ENCODE measurements around the gene FBXO31. TPM values are rescaled to one million over a fixed set of nuclear protein-coding genes. Genes with fewer than 3 reads are reported as not detected.

Gene FBXO31
- total and polyA plus RNA-seq, 5 donors from 2014 or later, result 18.8 to 35.5 (median 27.8) TPM

- no peaks in the 10 kb centered on the region for H3K4me1 ChIP-seq (ENCODE audit: control insufficient read depth, insufficient read depth, low read length, poor library complexity, severe bottlenecking)
- DNase-seq (no peak), ATAC-seq (ENCODE audit: low read depth in 2 of 2) (no peak)
- H3K4me3 ChIP-seq (ENCODE audit: low read depth, low read length), result no peak overlapping the region
- peaks cover 0 to 7% (median 1%) of the 10 kb centered on the region in 4 donors for H3K4me1 Mint-ChIP-seq
- no peaks in the 10 kb centered on the region for H3K27me3 ChIP-seq (ENCODE audit: control insufficient read depth, insufficient read depth, low read length)
- peaks cover 41% of the 10 kb centered on the region for H3K36me3 ChIP-seq (ENCODE audit: control insufficient read depth, insufficient read depth, low read length)
- H3K4me3 Mint-ChIP-seq, result no peak overlapping the region
- no peaks in the 10 kb centered on the region for H3K27me3 Mint-ChIP-seq
- peak overlapping the region in 1 of 3 donors; percentile 67 for H3K27ac Mint-ChIP-seq
- peaks cover 23% of the 10 kb centered on the region for H3K36me3 Mint-ChIP-seq
- H3K9me3 Mint-ChIP-seq, result no peaks in the 10 kb centered on the region
- no peak overlapping the region for H3K27ac ChIP-seq (ENCODE audit: insufficient read depth, low read length, poor library complexity, severe bottlenecking)
- no peaks in the 10 kb centered on the region for H3K9me3 ChIP-seq (ENCODE audit: control insufficient read depth in 2 of 2, low read length in 2 of 2)
Measured at GRCh38 chr16:87334651-87335624, 48.6 kb downstream of the FBXO31 start.

GRCh38 chr16:87333581-87334331 lies 49.8 kb downstream of the FBXO31 start:
- no peaks in the 10 kb centered on the region for H3K27me3 ChIP-seq (ENCODE audit: control insufficient read depth, insufficient read depth, low read length)
- H3K9me3 ChIP-seq (ENCODE audit: control insufficient read depth in 2 of 2, low read length in 2 of 2), result no peaks in the 10 kb centered on the region
- Mint-ChIP-seq H3K9me3 (no peaks in the 10 kb centered on the region), H3K4me3 (no peak overlapping the region), H3K4me1 (peaks cover 0 to 6% (median 1%) of the 10 kb centered on the region in 4 donors), H3K27me3 (no peaks in the 10 kb centered on the region), H3K27ac (peak overlapping the region in 1 of 3 donors; percentile 11), H3K36me3 (peaks cover 17% of the 10 kb centered on the region)
- H3K27ac ChIP-seq (ENCODE audit: insufficient read depth, low read length, poor library complexity, severe bottlenecking), result no peak overlapping the region
- no peak overlapping the region for H3K4me3 ChIP-seq (ENCODE audit: low read depth, low read length)
- no peaks in the 10 kb centered on the region for H3K4me1 ChIP-seq (ENCODE audit: control insufficient read depth, insufficient read depth, low read length, poor library complexity, severe bottlenecking)
- peaks cover 45% of the 10 kb centered on the region for H3K36me3 ChIP-seq (ENCODE audit: control insufficient read depth, insufficient read depth, low read length)
- ATAC-seq (ENCODE audit: low read depth in 2 of 2), result no peak
- DNase-seq, result no peak

GRCh38 chr16:87333101-87333500 lies 50.5 kb downstream of the FBXO31 start:
- Histone ChIP-seq H3K9me3 (ENCODE audit: control insufficient read depth in 2 of 2, low read length in 2 of 2) (no peaks in the 10 kb centered on the region), H3K4me1 (ENCODE audit: control insufficient read depth, insufficient read depth, low read length, poor library complexity, severe bottlenecking) (no peaks in the 10 kb centered on the region), H3K36me3 (ENCODE audit: control insufficient read depth, insufficient read depth, low read length) (peaks cover 50% of the 10 kb centered on the region), H3K4me3 (ENCODE audit: low read depth, low read length) (no peak overlapping the region), H3K27ac (ENCODE audit: insufficient read depth, low read length, poor library complexity, severe bottlenecking) (no peak overlapping the region), H3K27me3 (ENCODE audit: control insufficient read depth, insufficient read depth, low read length) (no peaks in the 10 kb centered on the region)
- no peak for DNase-seq
- peaks cover 15% of the 10 kb centered on the region for H3K36me3 Mint-ChIP-seq
- no peak overlapping the region for H3K27ac Mint-ChIP-seq
- no peaks in the 10 kb centered on the region for H3K27me3 Mint-ChIP-seq
- ATAC-seq (ENCODE audit: low read depth in 2 of 2), result no peak
- no peak overlapping the region for H3K4me3 Mint-ChIP-seq
- H3K4me1 Mint-ChIP-seq, result peaks cover 0 to 5% (median 1%) of the 10 kb centered on the region in 4 donors
- H3K9me3 Mint-ChIP-seq, result no peaks in the 10 kb centered on the region

- no peak for ATAC-seq (ENCODE audit: low read depth in 2 of 2)
- no peaks in the 10 kb centered on the region for H3K27me3 Mint-ChIP-seq
- no peak overlapping the region for H3K4me3 ChIP-seq (ENCODE audit: low read depth, low read length)
- H3K9me3 Mint-ChIP-seq, result no peaks in the 10 kb centered on the region
- H3K36me3 Mint-ChIP-seq, result peaks cover 13% of the 10 kb centered on the region
- H3K9me3 ChIP-seq (ENCODE audit: control insufficient read depth in 2 of 2, low read length in 2 of 2), result no peaks in the 10 kb centered on the region
- no peaks in the 10 kb centered on the region for H3K4me1 ChIP-seq (ENCODE audit: control insufficient read depth, insufficient read depth, low read length, poor library complexity, severe bottlenecking)
- H3K36me3 ChIP-seq (ENCODE audit: control insufficient read depth, insufficient read depth, low read length), result peaks cover 54% of the 10 kb centered on the region
- no peak overlapping the region for H3K4me3 Mint-ChIP-seq
- peaks cover 0 to 1% (median under 1%) of the 10 kb centered on the region in 4 donors for H3K4me1 Mint-ChIP-seq
- no peak overlapping the region for H3K27ac ChIP-seq (ENCODE audit: insufficient read depth, low read length, poor library complexity, severe bottlenecking)
- H3K27ac Mint-ChIP-seq, result no peak overlapping the region
- no peak for DNase-seq
- H3K27me3 ChIP-seq (ENCODE audit: control insufficient read depth, insufficient read depth, low read length), result no peaks in the 10 kb centered on the region
Measured at GRCh38 chr16:87332150-87332549, 51.4 kb downstream of the FBXO31 start.

- Histone ChIP-seq H3K27ac (ENCODE audit: insufficient read depth, low read length, poor library complexity, severe bottlenecking) (no peak overlapping the region), H3K36me3 (ENCODE audit: control insufficient read depth, insufficient read depth, low read length) (peaks cover 54% of the 10 kb centered on the region), H3K4me1 (ENCODE audit: control insufficient read depth, insufficient read depth, low read length, poor library complexity, severe bottlenecking) (no peaks in the 10 kb centered on the region), H3K27me3 (ENCODE audit: control insufficient read depth, insufficient read depth, low read length) (no peaks in the 10 kb centered on the region), H3K4me3 (ENCODE audit: low read depth, low read length) (no peak overlapping the region), H3K9me3 (ENCODE audit: control insufficient read depth in 2 of 2, low read length in 2 of 2) (no peaks in the 10 kb centered on the region)
- no peak for ATAC-seq (ENCODE audit: low read depth in 2 of 2)
- Mint-ChIP-seq H3K4me3 (no peak overlapping the region), H3K36me3 (peaks cover 12% of the 10 kb centered on the region), H3K9me3 (no peaks in the 10 kb centered on the region), H3K27ac (peak overlapping the region in 1 of 3 donors; percentile 72), H3K4me1 (peaks cover 0 to 3% (median 0%) of the 10 kb centered on the region in 4 donors), H3K27me3 (no peaks in the 10 kb centered on the region)
- DNase-seq, result no peak
Measured at GRCh38 chr16:87331241-87331801, 52.3 kb downstream of the FBXO31 start.

- H3K4me3 Mint-ChIP-seq, result no peak overlapping the region
- no peak overlapping the region for H3K27ac ChIP-seq (ENCODE audit: insufficient read depth, low read length, poor library complexity, severe bottlenecking)
- ATAC-seq (ENCODE audit: low read depth in 2 of 2) (no peak), DNase-seq (no peak)
- peaks cover 0 to 3% (median 1%) of the 10 kb centered on the region in 4 donors for H3K4me1 Mint-ChIP-seq
- H3K36me3 ChIP-seq (ENCODE audit: control insufficient read depth, insufficient read depth, low read length), result peaks cover 51% of the 10 kb centered on the region
- no peaks in the 10 kb centered on the region for H3K4me1 ChIP-seq (ENCODE audit: control insufficient read depth, insufficient read depth, low read length, poor library complexity, severe bottlenecking)
- no peaks in the 10 kb centered on the region for H3K9me3 Mint-ChIP-seq
- H3K27ac Mint-ChIP-seq, result peak overlapping the region in 1 of 3 donors; percentile 72
- no peaks in the 10 kb centered on the region for H3K27me3 ChIP-seq (ENCODE audit: control insufficient read depth, insufficient read depth, low read length)
- H3K4me3 ChIP-seq (ENCODE audit: low read depth, low read length), result no peak overlapping the region
- H3K36me3 Mint-ChIP-seq, result peaks cover 12% of the 10 kb centered on the region
- H3K9me3 ChIP-seq (ENCODE audit: control insufficient read depth in 2 of 2, low read length in 2 of 2), result no peaks in the 10 kb centered on the region
- H3K27me3 Mint-ChIP-seq, result no peaks in the 10 kb centered on the region
Measured at GRCh38 chr16:87330646-87331045, 52.9 kb downstream of the FBXO31 start.

- H3K36me3 Mint-ChIP-seq, result peaks cover 12% of the 10 kb centered on the region
- H3K9me3 ChIP-seq (ENCODE audit: control insufficient read depth in 2 of 2, low read length in 2 of 2), result no peaks in the 10 kb centered on the region
- H3K36me3 ChIP-seq (ENCODE audit: control insufficient read depth, insufficient read depth, low read length), result peaks cover 50% of the 10 kb centered on the region
- H3K4me3 Mint-ChIP-seq, result no peak overlapping the region
- no peaks in the 10 kb centered on the region for H3K9me3 Mint-ChIP-seq
- H3K4me3 ChIP-seq (ENCODE audit: low read depth, low read length), result no peak overlapping the region
- ATAC-seq (ENCODE audit: low read depth in 2 of 2), result no peak
- DNase-seq, result no peak
- H3K27ac ChIP-seq (ENCODE audit: insufficient read depth, low read length, poor library complexity, severe bottlenecking), result no peak overlapping the region
- no peaks in the 10 kb centered on the region for H3K27me3 Mint-ChIP-seq
- peak overlapping the region in 1 of 3 donors; percentile 72 for H3K27ac Mint-ChIP-seq
- no peaks in the 10 kb centered on the region for H3K27me3 ChIP-seq (ENCODE audit: control insufficient read depth, insufficient read depth, low read length)
- H3K4me1 ChIP-seq (ENCODE audit: control insufficient read depth, insufficient read depth, low read length, poor library complexity, severe bottlenecking), result no peaks in the 10 kb centered on the region
- H3K4me1 Mint-ChIP-seq, result peaks cover 0 to 5% (median 1%) of the 10 kb centered on the region in 4 donors
Measured at GRCh38 chr16:87330257-87330624, 53.3 kb downstream of the FBXO31 start.

Data from CD4-positive, CD25-positive, alpha-beta regulatory T cell (primary cell).